ENCODE data around the gene ARHGAP15. TPM values are rescaled to one million over a fixed set of nuclear protein-coding genes. Genes with fewer than 3 reads are reported as not detected.

ARHGAP15 gene
- total RNA-seq, 2 experiments from 2014 or later: 72.1 to 98.4 TPM

- Histone ChIP-seq H3K9me3 (ENCODE audit: low read length) (no peaks in the 10 kb centered on the region), H3K4me2 (ENCODE audit: low read length) (no peak overlapping the region), H3K9me2 (ENCODE audit: insufficient read depth, low read length) (0 out of 2 replicates have a peak, but pooled peaks cover 3% of the 10 kb centered on the region), H3K36me3 (ENCODE audit: insufficient read depth, low read length) (no peaks in the 10 kb centered on the region), H3K27ac (ENCODE audit: low read depth, low read length, poor library complexity, severe bottlenecking) (no peak overlapping the region), H2AFZ (ENCODE audit: low read length) (no peak overlapping the region), H3K79me2 (ENCODE audit: insufficient read depth, low read depth, low read length) (no peaks in the 10 kb centered on the region), H3K4me3 (ENCODE audit: low read depth, low read length, poor library complexity, severe bottlenecking) (no peak overlapping the region), H3K4me1 (ENCODE audit: insufficient read depth, low read length, poor library complexity, severe bottlenecking) (no peaks in the 10 kb centered on the region), H4K20me1 (ENCODE audit: insufficient read depth, low read length) (no peaks in the 10 kb centered on the region)
- no TSS peak for BruUV-seq (replicated peaks)
- ChIA-PET CTCF (ENCODE audit: unreplicated experiment) (no interaction called here), POLR2A (interaction anchor here (0.6 to 0.7 kb wide), 3 partner anchors 10 to 19 kb away, joined by 3 read pairs; no protein-coding TSS in a partner anchor)
- no peak for DNase-seq (ENCODE audit: low spot score)
- no peak for TF ChIP-seq EZH2phosphoT487 (IDR thresholded peaks at IDR 0.05; ENCODE audit: borderline replicate concordance, low read depth, low read length)
- TF ChIP-seq, protein P1, sequence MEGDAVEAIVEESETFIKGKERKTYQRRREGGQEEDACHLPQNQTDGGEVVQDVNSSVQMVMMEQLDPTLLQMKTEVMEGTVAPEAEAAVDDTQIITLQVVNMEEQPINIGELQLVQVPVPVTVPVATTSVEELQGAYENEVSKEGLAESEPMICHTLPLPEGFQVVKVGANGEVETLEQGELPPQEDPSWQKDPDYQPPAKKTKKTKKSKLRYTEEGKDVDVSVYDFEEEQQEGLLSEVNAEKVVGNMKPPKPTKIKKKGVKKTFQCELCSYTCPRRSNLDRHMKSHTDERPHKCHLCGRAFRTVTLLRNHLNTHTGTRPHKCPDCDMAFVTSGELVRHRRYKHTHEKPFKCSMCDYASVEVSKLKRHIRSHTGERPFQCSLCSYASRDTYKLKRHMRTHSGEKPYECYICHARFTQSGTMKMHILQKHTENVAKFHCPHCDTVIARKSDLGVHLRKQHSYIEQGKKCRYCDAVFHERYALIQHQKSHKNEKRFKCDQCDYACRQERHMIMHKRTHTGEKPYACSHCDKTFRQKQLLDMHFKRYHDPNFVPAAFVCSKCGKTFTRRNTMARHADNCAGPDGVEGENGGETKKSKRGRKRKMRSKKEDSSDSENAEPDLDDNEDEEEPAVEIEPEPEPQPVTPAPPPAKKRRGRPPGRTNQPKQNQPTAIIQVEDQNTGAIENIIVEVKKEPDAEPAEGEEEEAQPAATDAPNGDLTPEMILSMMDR (conservative IDR thresholded peaks at IDR 0.05; ENCODE audit: low read length): no peak
- intact Hi-C loops (cut with micrococcal nuclease; ENCODE audit: unreplicated experiment): loop anchor here (10.0 kb wide), 1 partner anchor 1727 kb away; no protein-coding TSS in a partner anchor
These were observed 352.5 kb downstream of the ARHGAP15 start for GRCh38 chr2:143481733-143482132.

DNA sequence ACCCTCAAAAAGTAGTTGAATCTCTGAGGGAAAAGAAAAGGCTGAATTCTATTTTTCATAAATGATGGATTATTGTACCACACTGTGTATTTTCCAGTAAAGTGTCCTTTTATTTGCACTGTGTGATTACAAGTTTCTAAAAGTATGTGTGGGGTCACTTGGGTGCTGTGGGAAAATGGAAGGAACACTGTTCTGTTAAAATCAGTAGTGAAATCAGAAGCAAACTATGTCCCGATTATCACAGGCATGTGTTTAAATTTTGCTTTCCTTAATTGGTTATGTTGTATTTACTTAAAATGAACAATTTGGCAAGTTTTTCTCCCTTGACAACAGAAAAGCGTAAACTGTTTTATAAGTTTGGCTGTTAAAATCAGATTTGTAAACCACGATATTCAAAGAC lies 353.1 kb downstream of the ARHGAP15 start:
- TF ChIP-seq, protein P1 (conservative IDR thresholded peaks at IDR 0.05; ENCODE audit: low read length): no peak
- no peak for TF ChIP-seq EZH2phosphoT487 (IDR thresholded peaks at IDR 0.05; ENCODE audit: borderline replicate concordance, low read depth, low read length)
- Histone ChIP-seq H3K4me2 (ENCODE audit: low read length) (no peak overlapping the region), H3K4me1 (ENCODE audit: insufficient read depth, low read length, poor library complexity, severe bottlenecking) (no peaks in the 10 kb centered on the region), H3K79me2 (ENCODE audit: insufficient read depth, low read depth, low read length) (no peaks in the 10 kb centered on the region), H3K4me3 (ENCODE audit: low read depth, low read length, poor library complexity, severe bottlenecking) (no peak overlapping the region), H3K9me2 (ENCODE audit: insufficient read depth, low read length) (0 out of 2 replicates have a peak, but pooled peaks cover 3% of the 10 kb centered on the region), H4K20me1 (ENCODE audit: insufficient read depth, low read length) (no peaks in the 10 kb centered on the region), H3K36me3 (ENCODE audit: insufficient read depth, low read length) (no peaks in the 10 kb centered on the region; the same call in 1 of the 2 replicates), H3K27ac (ENCODE audit: low read depth, low read length, poor library complexity, severe bottlenecking) (no peak overlapping the region), H3K9me3 (ENCODE audit: low read length) (no peaks in the 10 kb centered on the region), H2AFZ (ENCODE audit: low read length) (no peak overlapping the region)
- no peak for DNase-seq (ENCODE audit: low spot score)
- ChIA-PET CTCF (ENCODE audit: unreplicated experiment) (no interaction called here), POLR2A (interaction anchor here (0.7 kb wide), 1 partner anchor 19 kb away, joined by 3 read pairs; no protein-coding TSS in a partner anchor)
- BruUV-seq (replicated peaks): no TSS peak
- intact Hi-C loops (cut with micrococcal nuclease; ENCODE audit: unreplicated experiment): loop anchor here (10.0 kb wide), 1 partner anchor 1728 kb away; no protein-coding TSS in a partner anchor

DNA sequence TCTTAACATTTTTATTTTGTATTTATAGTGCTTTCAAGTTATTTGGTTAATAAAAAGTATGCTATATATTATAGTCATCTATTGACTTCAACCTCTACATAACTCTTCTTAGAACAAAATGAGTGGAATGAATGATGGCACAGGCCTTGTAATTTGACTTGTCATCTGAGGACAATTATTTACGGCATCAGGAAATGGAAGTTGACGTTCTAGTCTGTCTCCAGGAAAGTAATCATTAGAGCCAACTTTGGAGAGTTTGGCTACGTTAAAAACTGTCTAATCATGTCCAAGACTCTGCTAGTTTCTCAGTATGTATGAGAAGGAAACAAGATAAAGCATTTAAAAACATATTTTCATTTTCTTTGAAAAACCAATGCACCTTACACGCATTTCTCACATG lies 353.6 kb downstream of the ARHGAP15 start:
- Histone ChIP-seq H2AFZ (ENCODE audit: low read length) (no peak overlapping the region), H3K79me2 (ENCODE audit: insufficient read depth, low read depth, low read length) (no peaks in the 10 kb centered on the region), H3K4me1 (ENCODE audit: insufficient read depth, low read length, poor library complexity, severe bottlenecking) (no peaks in the 10 kb centered on the region), H3K4me2 (ENCODE audit: low read length) (no peak overlapping the region), H3K9me3 (ENCODE audit: low read length) (no peaks in the 10 kb centered on the region), H4K20me1 (ENCODE audit: insufficient read depth, low read length) (no peaks in the 10 kb centered on the region), H3K4me3 (ENCODE audit: low read depth, low read length, poor library complexity, severe bottlenecking) (no peak overlapping the region), H3K9me2 (ENCODE audit: insufficient read depth, low read length) (0 out of 2 replicates have a peak, but pooled peaks cover 3% of the 10 kb centered on the region), H3K27ac (ENCODE audit: low read depth, low read length, poor library complexity, severe bottlenecking) (no peak overlapping the region), H3K36me3 (ENCODE audit: insufficient read depth, low read length) (no peaks in the 10 kb centered on the region; the same call in 1 of the 2 replicates)
- ChIA-PET CTCF (ENCODE audit: unreplicated experiment) (no interaction called here), POLR2A (no interaction called here)
- no peak for DNase-seq (ENCODE audit: low spot score)
- BruUV-seq (replicated peaks): no TSS peak
- TF ChIP-seq, protein P1 (conservative IDR thresholded peaks at IDR 0.05; ENCODE audit: low read length): no peak
- TF ChIP-seq EZH2phosphoT487 (IDR thresholded peaks at IDR 0.05; ENCODE audit: borderline replicate concordance, low read depth, low read length): no peak
- intact Hi-C loops (cut with micrococcal nuclease; ENCODE audit: unreplicated experiment): loop anchor here (10.0 kb wide), 1 partner anchor 1728 kb away; no protein-coding TSS in a partner anchor

All from OCI-LY7 (cell line).